PFSK-1 (cell line): Measurements from ENCODE around the gene IRF6.

ENCODE experiments used
- FOXP2 ChIP-seq: optimal IDR thresholded peaks from 2 replicates; pipeline ENCODE3; 2011; ENCODE audit warnings: borderline replicate concordance, control low read depth, inconsistent platforms; ENCODE audit not compliant: insufficient read depth; ENCODE audit errors: extremely low read length, extremely low read depth
- POLR2AphosphoS5 ChIP-seq: IDR thresholded peaks from 2 replicates; pipeline ENCODE4 v1.6.1; 2012; ENCODE audit warnings: low read depth, mild to moderate bottlenecking, control low read depth, low read length, moderate library complexity
- SIN3A ChIP-seq: IDR thresholded peaks from 2 replicates; pipeline ENCODE4 v1.6.1; 2012; ENCODE audit warnings: mild to moderate bottlenecking, low read length, moderate library complexity, borderline replicate concordance; ENCODE audit not compliant: insufficient read depth
- TAF1 ChIP-seq: IDR thresholded peaks from 2 replicates; pipeline ENCODE4 v1.6.1; 2012; ENCODE audit warnings: low read length, control low read depth, borderline replicate concordance; ENCODE audit not compliant: insufficient read depth
- TF ChIP-seq, protein P1 (sequence below), 2 experiments: IDR thresholded peaks; 2 replicates each; pipeline versions ENCODE4 v1.6.1 to v1.8.0; 2011 to 2012; ENCODE audit warnings: low read depth in 2 of 2, low read length in 2 of 2, control low read depth in 1 of 2, inconsistent platforms in 1 of 2, mild to moderate bottlenecking in 1 of 2, moderate library complexity in 1 of 2; ENCODE audit not compliant: insufficient read depth in 1 of 2

DNA sequence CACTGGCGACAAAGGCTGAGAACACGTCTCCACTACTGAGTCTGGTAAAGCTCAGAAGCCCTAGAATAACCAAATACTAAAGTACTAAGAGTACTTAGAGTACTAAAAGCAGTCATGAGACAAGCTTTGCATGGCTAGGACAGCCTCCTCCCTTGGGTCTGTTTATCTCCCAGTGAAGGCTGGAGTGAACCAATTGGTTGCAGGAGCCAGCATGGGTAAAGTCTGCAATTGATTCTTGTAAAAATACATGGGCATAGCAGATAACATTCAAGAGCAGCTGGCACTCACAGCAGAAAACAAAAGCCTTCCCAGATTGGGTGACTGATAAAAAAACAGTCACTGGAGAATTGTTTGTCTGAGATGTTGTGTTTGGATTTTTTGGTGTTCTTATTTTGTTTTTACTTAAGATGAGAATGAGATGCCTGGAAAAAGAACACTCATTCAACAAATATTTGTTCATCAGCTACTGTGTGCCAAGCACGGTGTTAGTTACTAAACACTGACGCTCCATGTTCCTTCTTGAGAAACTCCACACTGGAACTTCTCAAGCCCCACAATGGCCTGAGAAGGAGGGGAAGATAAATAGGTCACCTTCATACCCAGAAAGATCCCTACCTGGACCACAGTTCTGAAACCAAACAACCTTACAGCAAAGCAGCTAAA, 3.7 kb downstream of the IRF6 start:
- TF ChIP-seq TAF1 (no peak), POLR2AphosphoS5 (no peak), SIN3A (no peak), FOXP2 (no peak)
- TF ChIP-seq, protein P1, sequence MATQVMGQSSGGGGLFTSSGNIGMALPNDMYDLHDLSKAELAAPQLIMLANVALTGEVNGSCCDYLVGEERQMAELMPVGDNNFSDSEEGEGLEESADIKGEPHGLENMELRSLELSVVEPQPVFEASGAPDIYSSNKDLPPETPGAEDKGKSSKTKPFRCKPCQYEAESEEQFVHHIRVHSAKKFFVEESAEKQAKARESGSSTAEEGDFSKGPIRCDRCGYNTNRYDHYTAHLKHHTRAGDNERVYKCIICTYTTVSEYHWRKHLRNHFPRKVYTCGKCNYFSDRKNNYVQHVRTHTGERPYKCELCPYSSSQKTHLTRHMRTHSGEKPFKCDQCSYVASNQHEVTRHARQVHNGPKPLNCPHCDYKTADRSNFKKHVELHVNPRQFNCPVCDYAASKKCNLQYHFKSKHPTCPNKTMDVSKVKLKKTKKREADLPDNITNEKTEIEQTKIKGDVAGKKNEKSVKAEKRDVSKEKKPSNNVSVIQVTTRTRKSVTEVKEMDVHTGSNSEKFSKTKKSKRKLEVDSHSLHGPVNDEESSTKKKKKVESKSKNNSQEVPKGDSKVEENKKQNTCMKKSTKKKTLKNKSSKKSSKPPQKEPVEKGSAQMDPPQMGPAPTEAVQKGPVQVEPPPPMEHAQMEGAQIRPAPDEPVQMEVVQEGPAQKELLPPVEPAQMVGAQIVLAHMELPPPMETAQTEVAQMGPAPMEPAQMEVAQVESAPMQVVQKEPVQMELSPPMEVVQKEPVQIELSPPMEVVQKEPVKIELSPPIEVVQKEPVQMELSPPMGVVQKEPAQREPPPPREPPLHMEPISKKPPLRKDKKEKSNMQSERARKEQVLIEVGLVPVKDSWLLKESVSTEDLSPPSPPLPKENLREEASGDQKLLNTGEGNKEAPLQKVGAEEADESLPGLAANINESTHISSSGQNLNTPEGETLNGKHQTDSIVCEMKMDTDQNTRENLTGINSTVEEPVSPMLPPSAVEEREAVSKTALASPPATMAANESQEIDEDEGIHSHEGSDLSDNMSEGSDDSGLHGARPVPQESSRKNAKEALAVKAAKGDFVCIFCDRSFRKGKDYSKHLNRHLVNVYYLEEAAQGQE (IDR thresholded peaks at IDR 0.05; ENCODE audit: insufficient read depth in 1 of 2, low read depth in 2 of 2, low read length in 2 of 2) = no peak
